Activated CD4-positive, CD25-positive, alpha-beta regulatory T cell (primary cell): ENCODE measurements around the gene DEAF1.

Experiments
- DNase-seq, 4 experiments: peaks; one replicate each; lab custom pipeline; 2025; lab: John Stamatoyannopoulos, UW

Gene DEAF1

GRCh38 chr11:623999-624704 is 70.9 kb downstream of the DEAF1 start:
- no peak for DNase-seq

GRCh38 chr11:623349-623869 is 71.6 kb downstream of the DEAF1 start:
- no peak for DNase-seq

GRCh38 chr11:621838-622237 is 73.2 kb downstream of the DEAF1 start:
- DNase-seq: no peak

GRCh38 chr11:620935-621814 is 73.8 kb downstream of the DEAF1 start:
- DNase-seq: no peak

- DNase-seq: no peak
These were observed 74.8 kb downstream of the DEAF1 start for GRCh38 chr11:620201-620600.

GRCh38 chr11:619628-620050 is 75.4 kb downstream of the DEAF1 start:
- DNase-seq: no peak

GRCh38 chr11:618856-619627 is 76.0 kb downstream of the DEAF1 start:
- no peak for DNase-seq

- no peak for DNase-seq
These were observed 76.9 kb downstream of the DEAF1 start for GRCh38 chr11:617912-618682.

GRCh38 chr11:617199-617911 is 77.7 kb downstream of the DEAF1 start:
- DNase-seq: no peak

- no peak for DNase-seq
These were observed 78.5 kb downstream of the DEAF1 start for GRCh38 chr11:616320-617198.

- peak; percentile 65 to 80 (median 74) for DNase-seq
These were observed 79.3 kb downstream of the DEAF1 start, which contains the start of gene IRF7 for GRCh38 chr11:615504-616319. TSS of gene IRF7 (minus strand) at chr11:615950. CDS start at chr11:615364, 586 bp downstream.

GRCh38 chr11:614623-615503 is 80.2 kb downstream of the DEAF1 start:
- DNase-seq: no peak

GRCh38 chr11:614021-614622 is 80.9 kb downstream of the DEAF1 start:
- DNase-seq: no peak

GRCh38 chr11:613369-613968 is 81.6 kb downstream of the DEAF1 start:
- DNase-seq: peak; percentile 68 to 75 (median 73)

- no peak for DNase-seq
These were observed 82.1 kb downstream of the DEAF1 start for GRCh38 chr11:612961-613300.

- no peak for DNase-seq
These were observed 82.6 kb downstream of the DEAF1 start for GRCh38 chr11:612201-612960.
